ENCODE results near the gene NADSYN1.
A peak's percentile ranks its signal among the peaks of the same experiment; 100 is the strongest.
"Not testable (repeated sequence)": the region's sequence is repeated elsewhere in the genome, so short reads cannot be mapped to it uniquely, and the experiment has no call there.

The NADSYN1 gene

GRCh38 chr11:71453037-71453917 is at the start of gene NADSYN1:
NADSYN1 (plus strand) TSS chr11:71453203; CDS start chr11:71453297, 94 bp downstream.
- peak; percentile 92 for DNase-seq (ENCODE audit: low read depth in 2 of 2)

DNA sequence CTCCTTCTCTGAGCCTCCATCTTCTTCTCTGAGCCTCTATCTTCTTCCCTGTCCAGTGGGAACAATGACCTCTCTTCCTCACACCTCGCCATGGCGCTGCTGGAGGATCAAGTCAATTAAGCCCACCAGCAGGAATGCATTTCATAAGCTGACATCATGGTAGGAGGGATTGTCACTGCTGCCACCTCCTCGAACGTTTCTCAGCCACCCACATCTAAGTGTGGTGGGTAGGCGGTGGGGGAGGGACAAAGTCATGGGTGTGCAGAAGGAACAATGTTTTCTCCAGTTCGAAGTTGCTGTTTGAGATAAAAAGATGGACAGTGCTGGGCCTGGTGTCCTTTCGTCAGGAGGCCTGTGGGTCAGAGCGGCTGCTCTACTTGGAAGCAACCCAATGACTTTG is 48.8 kb upstream of the NADSYN1 start:
- no peak for DNase-seq (ENCODE audit: low read depth in 2 of 2)

DNA sequence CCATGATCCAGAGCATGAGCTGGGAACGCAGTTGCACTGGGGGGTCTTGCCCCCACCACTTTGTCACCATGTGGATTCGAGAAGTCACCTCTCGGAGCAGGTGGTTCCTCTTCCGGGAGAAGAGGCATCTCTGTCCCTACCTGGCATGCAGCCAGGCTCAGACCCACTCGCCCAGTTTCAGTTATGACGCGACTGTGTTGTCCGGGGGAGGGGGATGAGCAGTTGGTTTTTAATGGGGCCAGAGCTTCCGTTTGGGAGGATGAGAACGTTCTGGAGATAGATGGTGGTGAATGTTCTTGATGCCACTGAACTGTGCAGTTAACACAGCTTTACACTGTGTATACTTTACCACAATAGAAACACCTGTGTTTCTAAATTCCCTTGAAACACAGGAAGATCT is 46.3 kb upstream of the NADSYN1 start:
- DNase-seq (ENCODE audit: low read depth in 2 of 2): no peak

DNA sequence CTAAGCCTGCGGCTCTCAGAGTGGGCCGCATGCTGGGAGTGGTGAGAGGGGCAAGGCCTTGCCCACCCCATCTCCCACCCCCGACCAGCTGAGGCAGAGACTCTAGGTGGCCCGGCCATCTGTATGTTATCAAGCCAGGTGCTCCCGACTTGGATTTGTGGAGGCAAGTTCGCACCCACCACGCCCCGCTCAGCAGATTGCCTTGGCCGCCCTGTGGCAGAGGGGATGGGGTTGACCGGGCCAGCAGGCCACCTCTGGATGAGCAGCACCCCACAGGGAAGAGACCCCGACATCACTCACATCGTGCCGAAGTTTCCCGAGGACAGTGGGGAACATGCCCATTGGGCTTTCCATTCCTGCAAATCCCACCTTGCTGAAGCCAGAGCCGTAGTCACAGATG is 45.6 kb upstream of the NADSYN1 start:
- no peak for DNase-seq (ENCODE audit: low read depth in 2 of 2)

GRCh38 chr11:71408826-71409225 is 44.2 kb upstream of the NADSYN1 start:
- no peak for DNase-seq (ENCODE audit: low read depth in 2 of 2)

- DNase-seq (ENCODE audit: low read depth in 2 of 2): no peak
Measured at GRCh38 chr11:71410363-71410966, 42.5 kb upstream of the NADSYN1 start.

DNA sequence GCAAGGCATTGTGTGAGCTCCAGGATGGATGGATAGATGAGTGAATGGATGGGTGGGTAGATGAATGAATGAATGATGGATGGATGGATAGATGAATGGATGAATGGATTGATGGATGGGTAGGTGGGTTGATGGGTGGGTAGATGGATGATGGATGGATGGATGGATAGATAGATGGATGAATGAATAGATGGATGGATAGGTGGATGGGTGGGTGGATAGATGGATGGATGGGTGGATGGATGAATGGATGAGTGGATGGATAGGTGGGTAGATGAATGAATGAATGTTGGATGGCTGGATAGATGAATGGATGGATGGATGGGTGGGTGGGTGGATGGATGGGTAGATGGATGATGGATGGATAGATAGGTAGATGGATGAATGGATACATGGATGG is 38.4 kb upstream of the NADSYN1 start:
- DNase-seq (ENCODE audit: low read depth in 2 of 2): no peak

DNA sequence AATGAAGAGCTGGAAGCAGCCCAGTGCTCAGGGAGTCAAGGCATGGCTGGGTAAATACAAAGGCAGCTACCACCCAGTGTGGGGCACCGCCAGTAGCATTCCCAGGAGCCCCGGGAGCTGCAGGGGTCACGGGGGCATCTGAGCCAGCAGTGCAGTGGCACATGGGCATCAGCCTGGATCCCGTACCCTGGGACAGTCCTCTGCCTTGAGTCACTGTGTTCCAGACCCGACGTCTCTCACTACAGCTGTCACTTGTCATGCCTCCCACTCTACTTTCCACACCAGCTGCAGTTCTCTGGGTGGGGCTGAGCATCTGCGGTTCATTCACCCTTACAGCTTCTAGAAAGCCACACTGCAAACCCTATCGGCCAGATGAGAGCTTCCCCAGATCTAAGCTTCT is 34.4 kb upstream of the NADSYN1 start:
- no peak for DNase-seq (ENCODE audit: low read depth in 2 of 2)

- DNase-seq (ENCODE audit: low read depth in 2 of 2): no peak
Measured at GRCh38 chr11:71420455-71421241, 32.4 kb upstream of the NADSYN1 start.

DNA sequence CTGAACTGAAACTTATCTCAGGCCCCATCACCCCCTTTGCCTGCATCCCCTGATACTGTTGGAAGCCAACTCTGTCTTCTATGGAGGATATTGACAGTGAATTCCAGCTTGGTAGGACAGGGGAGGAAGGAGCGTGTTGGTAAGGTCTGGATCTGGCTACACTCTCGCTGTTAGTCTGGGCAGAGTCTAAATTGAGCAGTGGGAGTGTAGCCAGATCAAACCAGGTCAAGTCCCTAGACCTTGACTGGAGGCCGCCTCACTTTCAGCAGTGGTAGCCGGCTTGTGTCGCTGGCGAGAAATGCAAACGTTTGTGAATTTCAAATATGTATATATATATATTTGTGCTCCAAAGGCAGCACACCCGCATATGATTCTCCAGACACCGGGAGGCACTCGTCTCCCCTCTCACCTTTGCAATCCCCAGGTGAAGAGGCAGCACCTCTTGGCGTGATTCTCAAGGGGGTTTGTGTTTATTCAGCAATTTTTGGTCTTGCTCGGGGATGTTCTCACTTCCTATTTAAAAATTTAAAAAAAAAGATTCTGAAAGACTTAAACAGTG is 31.5 kb upstream of the NADSYN1 start:
- no peak for DNase-seq (ENCODE audit: low read depth in 2 of 2)

DNA sequence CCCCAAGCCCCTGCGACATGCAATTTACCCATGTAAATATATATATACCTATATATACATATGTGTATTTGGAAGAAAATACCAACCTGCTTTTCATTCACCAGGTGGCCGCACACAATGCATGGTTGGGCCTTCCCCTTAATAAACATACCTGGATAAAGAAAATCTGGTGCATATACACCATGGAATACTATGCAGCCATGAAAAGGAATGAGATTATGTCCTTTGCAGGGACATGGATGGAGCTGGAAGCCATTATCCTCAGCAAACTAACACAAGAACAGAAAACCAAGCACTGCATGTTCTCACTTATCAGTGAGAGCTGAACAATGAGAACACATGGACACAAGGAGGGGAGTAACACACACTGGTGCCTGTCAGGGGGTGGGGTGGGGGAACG is 30.7 kb upstream of the NADSYN1 start:
- DNase-seq (ENCODE audit: low read depth in 2 of 2): not testable (repeated sequence)

DNA sequence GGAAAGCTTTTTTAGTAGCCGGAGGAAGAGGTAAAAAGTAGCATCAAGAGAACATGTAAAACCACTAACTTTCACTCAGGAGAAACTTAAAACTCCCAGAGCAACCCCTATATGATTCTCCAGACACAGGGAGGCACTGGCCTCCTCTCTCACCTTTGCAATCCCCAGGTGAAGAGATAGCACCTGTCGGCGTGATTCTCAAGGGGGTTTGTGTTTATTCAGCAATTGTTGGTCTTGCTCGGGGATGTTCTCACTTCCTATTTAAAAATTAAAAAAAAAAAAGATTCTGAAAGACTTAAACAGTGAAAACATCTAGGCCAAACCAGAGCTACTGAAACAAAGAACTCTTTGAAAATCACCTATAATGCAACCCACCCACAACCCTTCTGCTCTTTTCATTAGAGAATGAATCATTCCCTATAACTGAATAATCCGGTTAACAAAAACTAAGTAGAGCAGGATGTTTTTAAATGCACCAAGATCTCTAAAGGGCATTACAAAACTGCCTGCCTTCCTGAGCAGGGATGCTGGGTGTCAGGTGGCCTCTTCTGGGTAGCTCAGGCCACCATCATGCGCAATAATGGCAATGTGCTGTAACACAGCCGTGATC is 29.7 kb upstream of the NADSYN1 start:
- DNase-seq (ENCODE audit: low read depth in 2 of 2): no peak

DNA sequence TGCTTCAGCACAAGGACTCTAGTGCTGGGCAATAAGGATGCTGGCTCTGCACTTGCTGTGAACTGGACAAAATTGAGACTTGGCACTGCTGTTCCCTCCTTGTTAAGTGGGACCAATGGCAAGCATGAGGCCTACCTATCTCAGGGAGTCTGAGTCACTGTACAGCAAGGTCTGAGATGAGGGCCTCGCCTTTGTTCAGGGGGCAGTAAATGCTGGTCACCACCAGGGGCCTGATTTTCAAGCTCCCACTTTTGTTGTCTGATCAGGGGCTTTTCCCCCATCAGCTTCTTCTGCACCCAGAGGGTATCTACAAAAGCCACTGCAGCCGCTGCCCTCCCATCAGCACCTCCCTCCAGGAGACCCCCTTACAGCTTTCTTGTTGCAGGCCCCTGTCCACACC is 27.6 kb upstream of the NADSYN1 start:
- DNase-seq (ENCODE audit: low read depth in 2 of 2): no peak

- DNase-seq (ENCODE audit: low read depth in 2 of 2): no peak
Measured at GRCh38 chr11:71425860-71426259, 27.1 kb upstream of the NADSYN1 start.

DNA sequence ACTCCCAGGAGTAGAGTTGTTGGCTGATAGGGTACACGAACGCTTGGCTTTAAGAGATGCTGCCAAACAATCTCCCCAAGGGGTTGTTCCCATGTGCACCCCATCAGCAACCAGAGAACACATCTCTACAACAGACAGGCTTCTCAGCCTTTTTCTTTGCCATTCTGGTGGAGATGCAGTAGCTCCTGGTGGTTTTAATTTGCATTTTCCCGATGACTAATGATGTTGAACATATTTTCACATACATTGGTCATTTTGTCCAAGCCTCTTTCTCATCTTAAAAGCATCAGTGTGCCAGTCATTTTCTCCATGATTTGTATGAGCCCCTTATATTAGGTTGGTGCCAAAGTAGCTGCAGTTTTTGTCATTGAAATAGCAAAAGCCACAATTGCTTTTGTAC is 26.6 kb upstream of the NADSYN1 start:
- DNase-seq (ENCODE audit: low read depth in 2 of 2): no peak

DNA sequence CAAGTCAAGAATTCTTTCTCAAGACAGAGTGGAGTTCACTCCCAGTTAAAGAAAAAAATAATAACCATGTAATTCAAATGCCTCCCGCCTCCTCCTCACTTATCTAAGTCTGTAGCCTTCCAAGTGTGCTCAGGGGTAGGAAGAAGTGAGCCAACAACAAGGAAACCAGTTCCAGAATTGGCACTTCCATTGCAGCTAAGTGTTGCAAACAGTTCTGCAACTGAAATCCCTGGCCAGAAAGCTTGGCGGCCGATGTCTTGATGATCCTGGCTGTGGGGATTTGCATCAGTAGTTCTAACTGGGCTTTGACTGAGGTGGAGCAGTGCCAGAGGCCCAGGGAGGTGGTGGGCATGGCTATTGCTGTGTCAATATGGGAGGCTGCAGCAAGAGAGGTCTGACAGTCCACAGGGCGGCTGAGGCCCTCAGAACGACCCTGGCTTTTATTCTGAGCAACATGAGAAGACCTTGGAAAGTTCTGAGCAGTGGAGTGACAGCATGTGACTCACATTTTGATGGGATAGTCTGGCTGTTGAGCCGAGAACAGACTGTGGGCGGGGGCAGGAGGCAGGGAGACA is 24.1 kb upstream of the NADSYN1 start:
- DNase-seq (ENCODE audit: low read depth in 2 of 2): no peak

DNA sequence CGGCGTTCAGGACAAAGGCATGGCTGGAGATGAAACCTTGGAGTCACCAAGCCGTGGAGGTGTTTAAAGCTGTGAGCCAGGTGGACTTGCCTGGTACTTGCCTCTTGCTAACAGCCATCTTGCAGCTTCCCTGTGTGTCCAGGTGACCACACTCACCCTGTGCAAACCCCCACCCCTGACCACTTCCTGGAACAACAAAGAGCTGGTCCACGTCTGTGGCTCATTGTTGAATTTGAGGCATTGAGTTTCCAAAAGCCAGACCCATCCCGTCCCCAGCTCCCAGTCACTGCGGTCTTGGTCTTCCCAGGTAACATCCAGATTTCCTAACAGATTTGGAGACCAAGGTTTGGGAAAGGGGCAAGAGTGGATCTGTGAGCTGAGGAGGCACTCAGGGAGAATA is 23.3 kb upstream of the NADSYN1 start:
- DNase-seq (ENCODE audit: low read depth in 2 of 2): no peak

GRCh38 chr11:71430166-71430565 is 22.8 kb upstream of the NADSYN1 start:
- DNase-seq (ENCODE audit: low read depth in 2 of 2): no peak

DNA sequence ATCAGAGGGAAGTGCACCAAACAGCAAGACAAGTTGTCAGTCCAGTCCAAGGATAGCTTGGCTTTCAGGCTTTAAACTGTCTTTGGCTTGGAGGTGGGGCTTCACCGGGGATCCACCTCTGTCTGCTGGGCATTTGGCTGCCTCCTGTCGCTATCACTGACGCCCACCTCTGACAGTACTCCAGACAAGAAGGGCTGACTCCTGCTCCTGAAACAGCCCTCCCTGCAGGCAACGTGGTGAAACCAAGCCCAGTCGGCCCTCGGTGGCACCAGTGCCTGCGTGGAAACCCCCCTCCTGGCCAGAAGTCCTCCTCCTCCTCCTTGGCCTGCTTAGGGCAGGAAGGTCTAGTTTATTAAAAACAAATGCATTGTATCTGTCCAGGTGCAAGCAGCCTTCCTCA is 21.7 kb upstream of the NADSYN1 start:
- no peak for DNase-seq (ENCODE audit: low read depth in 2 of 2)

GRCh38 chr11:71432761-71433647 is 20.0 kb upstream of the NADSYN1 start:
- no peak for DNase-seq (ENCODE audit: low read depth in 2 of 2)
